Mammary epithelial cell (primary cell): ENCODE measurements around the gene FOXL1.

Source experiments
- CTCF ChIP-seq, 2 donors: IDR thresholded peaks in 1 of 2; conservative IDR thresholded peaks in 1 of 2; 2 replicates each; pipeline ENCODE4 v1.5.1; 2011 to 2012; ENCODE audit warnings: inconsistent platforms in 2 of 2, low read length in 2 of 2, mild to moderate bottlenecking in 2 of 2, control low read depth in 1 of 2, low read depth in 1 of 2; ENCODE audit not compliant: insufficient read depth in 1 of 2; ENCODE audit errors: extremely low read depth in 1 of 2
- EZH2 ChIP-seq: IDR thresholded peaks from 2 replicates; pipeline ENCODE4 v1.6.1; 2012; ENCODE audit warnings: low read length, inconsistent platforms, borderline replicate concordance

- TF ChIP-seq CTCF (conservative IDR thresholded peaks at IDR 0.05 in 1 of 2, IDR thresholded peaks at IDR 0.05 in 1 of 2; ENCODE audit: extremely low read depth in 1 of 2, insufficient read depth in 1 of 2, low read depth in 1 of 2, low read length in 2 of 2) = no peak
- TF ChIP-seq EZH2 = no peak
Observed at GRCh38 chr16:86584726-86585721, 6.7 kb downstream of the FOXL1 start.
